CD4-positive, alpha-beta T cell treated with Interleukin-15 for 4 hours (primary cell): Measurements from ENCODE around the gene PAPOLB.
"Not testable (repeated sequence)": the region's sequence is repeated elsewhere in the genome, so short reads cannot be mapped to it uniquely, and the experiment has no call there.

Source experiments
- DNase-seq: peaks from one replicate; pipeline ENCODE4 v3.0.0-alpha.2; 2020; ENCODE audit warnings: low spot score

Gene PAPOLB

GRCh38 chr7:4861673-4862072 lies at the start of gene PAPOLB:
TSS of gene PAPOLB (minus strand) at chr7:4862030. CDS start at chr7:4861810, 220 bp downstream.
- DNase-seq, result no peak

- DNase-seq, result no peak
Observed at GRCh38 chr7:4911111-4911828, 49.4 kb upstream of the PAPOLB start.

- no peak for DNase-seq
Observed at GRCh38 chr7:4906682-4907081, 44.9 kb upstream of the PAPOLB start.

- DNase-seq, result no peak
Observed at GRCh38 chr7:4905171-4905570, 43.3 kb upstream of the PAPOLB start.

GRCh38 chr7:4904346-4904745 lies 42.5 kb upstream of the PAPOLB start:
- no peak for DNase-seq

GRCh38 chr7:4895766-4896165 lies 33.9 kb upstream of the PAPOLB start:
- no peak for DNase-seq

- no peak for DNase-seq
Observed at GRCh38 chr7:4894482-4894881, 32.7 kb upstream of the PAPOLB start.

- no peak for DNase-seq
Observed at GRCh38 chr7:4893929-4894475, 32.2 kb upstream of the PAPOLB start.

- DNase-seq, result not testable (repeated sequence)
Observed at GRCh38 chr7:4893188-4893587, 31.4 kb upstream of the PAPOLB start.

GRCh38 chr7:4891522-4891921 lies 29.7 kb upstream of the PAPOLB start:
- not testable (repeated sequence) for DNase-seq

- DNase-seq, result no peak
Observed at GRCh38 chr7:4889682-4890081, 27.9 kb upstream of the PAPOLB start.

- DNase-seq, result no peak
Observed at GRCh38 chr7:4888161-4888560, 26.3 kb upstream of the PAPOLB start.

- DNase-seq, result no peak
Observed at GRCh38 chr7:4886671-4887070, 24.8 kb upstream of the PAPOLB start.

- no peak for DNase-seq
Observed at GRCh38 chr7:4885317-4885807, 23.5 kb upstream of the PAPOLB start.

- no peak for DNase-seq
Observed at GRCh38 chr7:4884164-4884563, 22.3 kb upstream of the PAPOLB start.

GRCh38 chr7:4883372-4884144 lies 21.7 kb upstream of the PAPOLB start, which contains the start of gene RADIL:
TSS of gene RADIL (minus strand) at chr7:4883716. CDS start at chr7:4878139, 5,577 bp downstream.
- peak; percentile 73 for DNase-seq

GRCh38 chr7:4883033-4883371 lies 21.2 kb upstream of the PAPOLB start:
- DNase-seq, result no peak

GRCh38 chr7:4882169-4883032 lies 20.6 kb upstream of the PAPOLB start:
- DNase-seq, result no peak

GRCh38 chr7:4880218-4880617 lies 18.4 kb upstream of the PAPOLB start:
- DNase-seq, result no peak

- DNase-seq, result no peak
Observed at GRCh38 chr7:4879396-4880081, 17.7 kb upstream of the PAPOLB start.
